WTC11 (cell line): Measurements from ENCODE around the gene DYNC1I2.

Source experiments
- CTCF ChIP-seq: fragments of 200-600 bp; IDR thresholded peaks from 2 replicates; pipeline ENCODE4 v1.8.0; 2022; ENCODE audit warnings: antibody characterized with exemption
- E2F4 ChIP-seq: sonication (generic); formaldehyde crosslinking; IDR thresholded peaks from 2 replicates; pipeline ENCODE4 v1.8.1; 2022; ENCODE audit warnings: low read depth, mild to moderate bottlenecking, moderate library complexity, missing genetic modification reagents, borderline replicate concordance
- FOXJ3 ChIP-seq: sonication (generic); formaldehyde crosslinking; IDR thresholded peaks from 2 replicates; pipeline ENCODE4 v1.9.0; 2021; ENCODE audit warnings: missing genetic modification reagents, mild to moderate bottlenecking, borderline replicate concordance
- FOXP1 ChIP-seq: sonication (generic); formaldehyde crosslinking; IDR thresholded peaks from 2 replicates; pipeline ENCODE4 v1.8.0; 2022; ENCODE audit warnings: missing genetic modification reagents, mild to moderate bottlenecking, moderate library complexity, borderline replicate concordance
- JUN ChIP-seq: sonication (generic); formaldehyde crosslinking; IDR thresholded peaks from 2 replicates; pipeline ENCODE4 v1.8.0; 2023; ENCODE audit warnings: mild to moderate bottlenecking, missing genetic modification reagents
- NR1H2 ChIP-seq: sonication (generic); formaldehyde crosslinking; IDR thresholded peaks from 2 replicates; pipeline ENCODE4 v1.9.0; 2021; ENCODE audit warnings: mild to moderate bottlenecking, moderate library complexity, missing genetic modification reagents
- NR3C1 ChIP-seq: sonication (generic); formaldehyde crosslinking; conservative IDR thresholded peaks from 2 replicates; pipeline ENCODE4 v1.8.1; 2023; ENCODE audit warnings: low read depth, mild to moderate bottlenecking, missing genetic modification reagents
- ZBTB21 ChIP-seq: sonication (generic); formaldehyde crosslinking; IDR thresholded peaks from 2 replicates; pipeline ENCODE4 v1.8.1; 2023; ENCODE audit warnings: mild to moderate bottlenecking, missing genetic modification reagents, borderline replicate concordance

- TF ChIP-seq CTCF: no peak
- TF ChIP-seq ZBTB21 (CRISPR knock-in tag): no peak
- no peak for TF ChIP-seq FOXJ3 (CRISPR knock-in tag)
- no peak for TF ChIP-seq JUN (CRISPR knock-in tag)
- TF ChIP-seq NR1H2: no peak
- no peak for TF ChIP-seq FOXP1 (CRISPR knock-in tag)
- no peak for TF ChIP-seq NR3C1
- no peak for TF ChIP-seq E2F4 (CRISPR knock-in tag)
These were observed 48.9 kb downstream of the DYNC1I2 start for GRCh38 chr2:171735991-171736710.
